Progenitor cell of endocrine pancreas (in vitro differentiated cells): ENCODE data around the gene NSMCE1. TPM values are rescaled to one million over a fixed set of nuclear protein-coding genes. Genes with fewer than 3 reads are reported as not detected.
A peak's percentile ranks its signal among the peaks of the same experiment; 100 is the strongest.

ENCODE experiments used
- DNase-seq: peaks from one replicate; pipeline ENCODE4 v3.0.0; 2021; ENCODE audit warnings: low spot score; ENCODE audit not compliant: unreplicated experiment
- H3K27ac Mint-ChIP-seq: 2 replicates; pipeline ENCODE4 v1.8.0; 2021; ENCODE audit warnings: mild to moderate bottlenecking, moderate library complexity, mixed read lengths
- H3K27me3 Mint-ChIP-seq: 2 replicates; pipeline ENCODE4 v1.8.0; 2021; ENCODE audit warnings: mixed read lengths
- H3K36me3 Mint-ChIP-seq: 2 replicates; pipeline ENCODE4 v1.8.0; 2022; ENCODE audit warnings: mixed read lengths; ENCODE audit not compliant: insufficient read depth
- H3K4me1 Mint-ChIP-seq: 2 replicates; pipeline ENCODE4 v1.8.0; 2021; ENCODE audit warnings: low read depth, mixed read lengths
- H3K4me3 Mint-ChIP-seq: 2 replicates; pipeline ENCODE4 v1.8.0; 2021; ENCODE audit warnings: low read depth, mild to moderate bottlenecking, moderate library complexity, mixed read lengths
- H3K9me3 Mint-ChIP-seq: 2 replicates; pipeline ENCODE4 v1.8.0; 2021; ENCODE audit warnings: low read depth, mixed read lengths
- total RNA-seq: library from RNA; stranded (reverse); gene quantifications from 2 replicates; pipeline ENCODE4 v1.2.1, GENCODE V29; 2021
- TF ChIP-seq, protein P1 (sequence below): fragments of 200-600 bp; sonication (generic); IDR thresholded peaks from one replicate; pipeline ENCODE4 v1.5.0; 2021; ENCODE audit warnings: antibody characterized with exemption, mild to moderate bottlenecking; ENCODE audit not compliant: unreplicated experiment

The NSMCE1 gene
- total RNA-seq, 1 donor from 2014 or later = 26.2 TPM

- Mint-ChIP-seq H3K36me3 (peaks cover 1% of the 10 kb centered on the region), H3K27me3 (no peaks in the 10 kb centered on the region), H3K27ac (no peak overlapping the region), H3K9me3 (no peaks in the 10 kb centered on the region), H3K4me1 (peaks cover 8% of the 10 kb centered on the region), H3K4me3 (no peak overlapping the region)
- TF ChIP-seq, protein P1, sequence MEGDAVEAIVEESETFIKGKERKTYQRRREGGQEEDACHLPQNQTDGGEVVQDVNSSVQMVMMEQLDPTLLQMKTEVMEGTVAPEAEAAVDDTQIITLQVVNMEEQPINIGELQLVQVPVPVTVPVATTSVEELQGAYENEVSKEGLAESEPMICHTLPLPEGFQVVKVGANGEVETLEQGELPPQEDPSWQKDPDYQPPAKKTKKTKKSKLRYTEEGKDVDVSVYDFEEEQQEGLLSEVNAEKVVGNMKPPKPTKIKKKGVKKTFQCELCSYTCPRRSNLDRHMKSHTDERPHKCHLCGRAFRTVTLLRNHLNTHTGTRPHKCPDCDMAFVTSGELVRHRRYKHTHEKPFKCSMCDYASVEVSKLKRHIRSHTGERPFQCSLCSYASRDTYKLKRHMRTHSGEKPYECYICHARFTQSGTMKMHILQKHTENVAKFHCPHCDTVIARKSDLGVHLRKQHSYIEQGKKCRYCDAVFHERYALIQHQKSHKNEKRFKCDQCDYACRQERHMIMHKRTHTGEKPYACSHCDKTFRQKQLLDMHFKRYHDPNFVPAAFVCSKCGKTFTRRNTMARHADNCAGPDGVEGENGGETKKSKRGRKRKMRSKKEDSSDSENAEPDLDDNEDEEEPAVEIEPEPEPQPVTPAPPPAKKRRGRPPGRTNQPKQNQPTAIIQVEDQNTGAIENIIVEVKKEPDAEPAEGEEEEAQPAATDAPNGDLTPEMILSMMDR = no peak
- no peak for DNase-seq
These were observed 36.3 kb downstream of the NSMCE1 start for GRCh38 chr16:27232061-27232900.

DNA sequence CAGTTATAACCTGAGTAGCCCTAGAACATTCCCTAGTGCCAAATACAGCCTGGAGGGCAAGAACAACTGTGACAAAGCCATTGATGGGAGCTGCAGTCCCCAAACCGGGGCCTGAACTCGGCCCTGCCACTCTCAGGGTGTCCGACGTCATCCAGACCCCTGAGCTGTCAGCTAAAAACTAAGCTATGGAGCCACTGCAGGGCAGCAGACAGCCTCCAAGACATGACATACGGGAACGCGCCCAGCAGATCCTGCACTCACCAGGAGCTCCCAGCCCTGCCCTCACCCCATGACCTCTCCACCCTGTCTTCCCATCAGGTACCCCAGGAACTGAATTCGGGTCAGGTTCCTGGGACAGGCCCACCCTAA lies 36.9 kb downstream of the NSMCE1 start:
- TF ChIP-seq, protein P1 = no peak
- no peak for DNase-seq
- H3K36me3 Mint-ChIP-seq = peaks cover 1% of the 10 kb centered on the region
- peaks cover 6% of the 10 kb centered on the region for H3K4me1 Mint-ChIP-seq
- H3K27ac Mint-ChIP-seq = no peak overlapping the region
- no peak overlapping the region for H3K4me3 Mint-ChIP-seq
- H3K27me3 Mint-ChIP-seq = no peaks in the 10 kb centered on the region
- no peaks in the 10 kb centered on the region for H3K9me3 Mint-ChIP-seq

GRCh38 chr16:27230562-27231001 lies 38.0 kb downstream of the NSMCE1 start:
- Mint-ChIP-seq H3K4me1 (peaks cover 10% of the 10 kb centered on the region), H3K36me3 (peaks cover 1% of the 10 kb centered on the region), H3K4me3 (no peak overlapping the region), H3K27ac (no peak overlapping the region), H3K27me3 (no peaks in the 10 kb centered on the region), H3K9me3 (no peaks in the 10 kb centered on the region)
- DNase-seq = no peak
- TF ChIP-seq, protein P1 = peak; percentile 21

DNA sequence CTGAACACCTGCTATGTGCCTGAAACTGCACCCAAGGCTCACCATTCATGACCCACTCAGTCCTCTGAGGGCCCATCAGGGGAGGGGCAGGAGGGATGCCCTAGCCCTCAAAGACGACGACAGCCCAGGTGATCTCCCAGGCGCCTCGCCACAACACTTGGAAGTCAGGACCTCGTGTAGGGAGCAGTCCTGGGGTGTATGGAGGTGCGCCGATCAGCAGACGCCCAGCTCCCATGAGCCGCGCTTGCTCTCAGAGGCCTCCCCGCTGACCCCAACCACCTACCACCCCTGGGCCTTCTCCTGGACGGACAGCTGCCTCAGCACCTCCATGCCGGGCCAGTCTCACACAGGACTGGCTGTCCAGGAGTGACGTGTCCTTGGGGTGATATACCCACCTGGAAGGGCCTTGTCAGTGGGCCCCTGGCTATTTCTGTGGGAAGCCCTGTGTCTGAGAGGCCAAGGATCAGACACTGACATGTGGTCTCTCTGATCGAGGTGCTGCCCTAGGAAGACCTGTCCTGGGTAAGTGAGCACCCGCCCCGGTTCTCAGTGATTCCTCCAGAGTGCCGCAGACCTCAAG lies 38.6 kb downstream of the NSMCE1 start:
- no peak for DNase-seq
- Mint-ChIP-seq H3K4me1 (peaks cover 10% of the 10 kb centered on the region), H3K27me3 (no peaks in the 10 kb centered on the region), H3K27ac (no peak overlapping the region), H3K4me3 (no peak overlapping the region), H3K36me3 (peaks cover 1% of the 10 kb centered on the region), H3K9me3 (no peaks in the 10 kb centered on the region)
- TF ChIP-seq, protein P1 = no peak

DNA sequence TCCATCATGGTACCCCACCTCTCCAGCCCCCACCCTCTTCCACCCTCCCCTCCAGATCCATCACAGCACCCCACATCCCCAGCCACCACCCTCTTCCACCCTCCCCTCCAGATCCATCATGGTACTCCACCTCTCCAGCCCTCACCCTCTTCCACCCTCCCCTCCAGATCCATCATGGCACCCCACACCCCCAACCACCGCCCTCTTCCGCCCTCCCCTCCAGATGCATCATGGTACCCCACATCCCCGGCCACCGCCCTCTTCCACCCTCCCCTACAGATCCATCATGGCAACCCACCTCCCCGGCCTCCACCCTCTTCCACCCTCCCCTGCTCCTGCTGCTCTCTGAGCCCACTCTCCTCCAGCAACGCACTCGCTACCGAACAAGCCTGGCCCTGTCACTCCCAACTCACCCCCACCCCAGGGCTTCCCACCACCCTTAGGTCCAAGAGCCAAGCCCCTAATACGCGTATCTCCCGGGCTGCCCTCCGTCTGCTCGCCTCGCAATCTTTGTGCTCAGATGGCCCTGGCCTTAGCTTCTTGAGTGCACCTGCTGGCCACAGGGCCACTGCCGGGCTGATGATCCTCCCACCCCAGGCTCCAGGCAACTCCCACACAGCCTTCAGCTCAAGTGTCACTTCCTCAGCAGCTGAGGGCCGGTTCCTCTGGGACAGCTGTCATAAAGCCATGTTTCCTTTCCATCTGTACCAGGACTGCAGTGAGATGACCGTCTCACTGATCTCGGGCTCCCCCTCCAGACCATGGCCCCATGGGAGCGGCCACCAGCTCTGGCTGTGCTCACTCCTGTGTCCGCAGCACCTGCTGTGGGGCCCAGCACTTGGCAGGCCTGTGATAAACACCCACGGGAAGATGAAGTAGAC lies 39.7 kb downstream of the NSMCE1 start:
- no peaks in the 10 kb centered on the region for H3K9me3 Mint-ChIP-seq
- no peak overlapping the region for H3K4me3 Mint-ChIP-seq
- DNase-seq = no peak
- no peak overlapping the region for H3K27ac Mint-ChIP-seq
- no peaks in the 10 kb centered on the region for H3K27me3 Mint-ChIP-seq
- peaks cover 1% of the 10 kb centered on the region for H3K36me3 Mint-ChIP-seq
- H3K4me1 Mint-ChIP-seq = peaks cover 10% of the 10 kb centered on the region
- TF ChIP-seq, protein P1 = no peak
